GM19025 (cell line): ENCODE data around the gene CACUL1.
"Not testable (repeated sequence)": the region's sequence is repeated elsewhere in the genome, so short reads cannot be mapped to it uniquely, and the experiment has no call there.

Experiments used
- ATAC-seq: cut with Tn5 transposase; IDR thresholded peaks from one replicate; pipeline ENCODE4 v1.9.1; 2021; ENCODE audit warnings: mild to moderate bottlenecking, low read depth, moderate library complexity; ENCODE audit not compliant: unreplicated experiment

CACUL1 gene

GRCh38 chr10:118769898-118770600, 15.3 kb upstream of the CACUL1 start:
- ATAC-seq: no peak

- no peak for ATAC-seq
Observed at GRCh38 chr10:118768041-118768919, 13.5 kb upstream of the CACUL1 start.

- ATAC-seq: no peak
Observed at GRCh38 chr10:118767297-118768040, 12.7 kb upstream of the CACUL1 start.

- no peak for ATAC-seq
Observed at GRCh38 chr10:118764195-118764594, 9.4 kb upstream of the CACUL1 start.

GRCh38 chr10:118763202-118763988, 8.6 kb upstream of the CACUL1 start:
- ATAC-seq: no peak

GRCh38 chr10:118760265-118760664, 5.5 kb upstream of the CACUL1 start:
- ATAC-seq: no peak

GRCh38 chr10:118758449-118758848, 3.7 kb upstream of the CACUL1 start:
- no peak for ATAC-seq

GRCh38 chr10:118754229-118754555, 578 bp downstream of the CACUL1 start:
- no peak for ATAC-seq

GRCh38 chr10:118753331-118754228, 1.2 kb downstream of the CACUL1 start:
- ATAC-seq: no peak

- ATAC-seq: no peak
Observed at GRCh38 chr10:118752409-118752808, 2.4 kb downstream of the CACUL1 start.

GRCh38 chr10:118751265-118751664, 3.5 kb downstream of the CACUL1 start:
- no peak for ATAC-seq

GRCh38 chr10:118748041-118748440, 6.7 kb downstream of the CACUL1 start:
- ATAC-seq: no peak

- ATAC-seq: no peak
Observed at GRCh38 chr10:118746246-118746645, 8.5 kb downstream of the CACUL1 start.

GRCh38 chr10:118745056-118745455, 9.7 kb downstream of the CACUL1 start:
- no peak for ATAC-seq

GRCh38 chr10:118744346-118744918, 10.3 kb downstream of the CACUL1 start:
- ATAC-seq: not testable (repeated sequence)

GRCh38 chr10:118742782-118743181, 12.0 kb downstream of the CACUL1 start:
- ATAC-seq: no peak

GRCh38 chr10:118742032-118742431, 12.7 kb downstream of the CACUL1 start:
- no peak for ATAC-seq

GRCh38 chr10:118738406-118738805, 16.4 kb downstream of the CACUL1 start:
- no peak for ATAC-seq
